Mucosa of descending colon (tissue), 3 donors: Measurements from ENCODE around the gene MRO. TPM values are rescaled to one million over a fixed set of nuclear protein-coding genes. Genes with fewer than 3 reads are reported as not detected.
A peak's percentile ranks its signal among the peaks of the same experiment; 100 is the strongest.

Experiments
- ATAC-seq: fragments of 200-7000 bp; cut with Tn5 transposase; one replicate; pipeline ENCODE4 v1.9.1; 2020; ENCODE audit warnings: mild to moderate bottlenecking, moderate library complexity
- DNase-seq, 3 donors: peaks; one replicate each; pipeline ENCODE4 v3.0.0-alpha.2; 2020
- H3K36me3 ChIP-seq: fragments of 200-600 bp; one replicate; pipeline ENCODE4 v1.8.0; 2021; ENCODE audit warnings: low read depth, mild to moderate bottlenecking
- H3K4me1 ChIP-seq: fragments of 200-600 bp; one replicate; pipeline ENCODE4 v1.8.0; 2021; ENCODE audit warnings: low read depth, mild to moderate bottlenecking
- H3K4me3 ChIP-seq: fragments of 200-600 bp; one replicate; pipeline ENCODE4 v1.8.0; 2021; ENCODE audit warnings: mild to moderate bottlenecking
- H3K9me3 ChIP-seq: fragments of 200-600 bp; one replicate; pipeline ENCODE4 v1.8.0; 2021; ENCODE audit warnings: mild to moderate bottlenecking
- CTCF ChIP-seq: fragments of 200-600 bp; IDR thresholded peaks from one replicate; pipeline ENCODE4 v1.8.0; 2022; ENCODE audit warnings: antibody characterized with exemption, mild to moderate bottlenecking
- intact Hi-C, 2 donors: fragments of 100-400 bp; cut with DNase I in 1 of 2; cut with micrococcal nuclease in 1 of 2; formaldehyde crosslinking; loops; one replicate each; pipeline versions ENCODE4 v1.11.0 to v1.11.1; 2022; cut with DNase I, micrococcal nuclease
- total RNA-seq, 3 donors: library from RNA; stranded (reverse); fragmentation: NEBNext Ultra II Directional in 2 of 3; extraction: Animal tissue kit (Norgen Biotek cat#: 25700) in 2 of 3; gene quantifications; one replicate each; pipeline versions ENCODE4 v1.2.1 to v1.2.4, GENCODE V29; 2021 to 2023
- donor health status: DM: no; HTN: no; CAD: no; lungs with moderate emphysema.
- donor health status: DM: no; HTN: no; CAD: no.
- donor health status: DM: no; HTN: yes; CAD: no.

Gene MRO
- total RNA-seq, 3 donors from 2014 or later = 0.23 to 0.48 (median 0.28) TPM

- Histone ChIP-seq H3K9me3 (peaks cover 26% of the 10 kb centered on the region), H3K4me3 (no peak overlapping the region), H3K36me3 (no peaks in the 10 kb centered on the region), H3K4me1 (no peaks in the 10 kb centered on the region)
- no peak for TF ChIP-seq CTCF
- intact Hi-C loops = no loop called here
- DNase-seq = no peak
- ATAC-seq = no peak
Observed at GRCh38 chr18:50769463-50769862, 50.4 kb downstream of the MRO start.

GRCh38 chr18:50757358-50757757, 62.5 kb downstream of the MRO start:
- ATAC-seq (no peak), DNase-seq (peak in 1 of 3 donors; percentile 5)
- H3K9me3 ChIP-seq = no peaks in the 10 kb centered on the region
- no peak overlapping the region for H3K4me3 ChIP-seq
- H3K36me3 ChIP-seq = no peaks in the 10 kb centered on the region
- intact Hi-C loops = no loop called here
- H3K4me1 ChIP-seq = no peaks in the 10 kb centered on the region
- TF ChIP-seq CTCF = no peak

- no peaks in the 10 kb centered on the region for H3K36me3 ChIP-seq
- no peak overlapping the region for H3K4me3 ChIP-seq
- no peaks in the 10 kb centered on the region for H3K9me3 ChIP-seq
- TF ChIP-seq CTCF = no peak
- H3K4me1 ChIP-seq = no peaks in the 10 kb centered on the region
- ATAC-seq (no peak), DNase-seq (no peak)
- intact Hi-C loops = no loop called here
Observed at GRCh38 chr18:50754297-50754696, 65.5 kb downstream of the MRO start.

GRCh38 chr18:50753311-50753710, 66.5 kb downstream of the MRO start:
- ATAC-seq = no peak
- intact Hi-C loops = no loop called here

GRCh38 chr18:50751947-50752346, 67.9 kb downstream of the MRO start:
- H3K36me3 ChIP-seq = no peaks in the 10 kb centered on the region
- no peak overlapping the region for H3K4me3 ChIP-seq
- H3K9me3 ChIP-seq = no peaks in the 10 kb centered on the region
- TF ChIP-seq CTCF = no peak
- no peak for DNase-seq
- no peak for ATAC-seq
- H3K4me1 ChIP-seq = no peaks in the 10 kb centered on the region
- intact Hi-C loops = no loop called here

More at GRCh38 chr18:50753311-50753710, 66.5 kb downstream of the MRO start:
- Histone ChIP-seq H3K9me3 (no peaks in the 10 kb centered on the region), H3K4me3 (no peak overlapping the region), H3K4me1 (no peaks in the 10 kb centered on the region), H3K36me3 (no peaks in the 10 kb centered on the region)
- no peak for DNase-seq
- no peak for TF ChIP-seq CTCF

- Histone ChIP-seq H3K36me3 (no peaks in the 10 kb centered on the region), H3K4me3 (no peak overlapping the region), H3K9me3 (no peaks in the 10 kb centered on the region), H3K4me1 (no peaks in the 10 kb centered on the region)
- intact Hi-C loops = no loop called here
- ATAC-seq (no peak), DNase-seq (no peak)
- TF ChIP-seq CTCF = no peak
Observed at GRCh38 chr18:50751490-50751889, 68.3 kb downstream of the MRO start.
